WTC11 (cell line): ENCODE measurements around the gene CEMIP. TPM values are rescaled to one million over a fixed set of nuclear protein-coding genes. Genes with fewer than 3 reads are reported as not detected.

ENCODE experiments used
- ATAC-seq: fragments of 200-7000 bp; cut with Tn5 transposase; 2 replicates; pipeline ENCODE4 v1.10.0; 2021; ENCODE audit warnings: mild to moderate bottlenecking, moderate library complexity
- CTCF ChIA-PET: fragments of 300-600 bp; sonication (Branson Sonifier 250); formaldehyde crosslinking; loops from one replicate; lab custom pipeline; 2021; ENCODE audit warnings: antibody characterized with exemption; lab: Charles Lee
- POLR2A ChIA-PET: fragments of 350-600 bp; sonication (Branson Sonifier 250); formaldehyde crosslinking; loops from one replicate; lab custom pipeline; 2021; ENCODE audit warnings: antibody characterized with exemption; lab: Charles Lee
- DNase-seq: peaks from one replicate; pipeline ENCODE4 v3.0.0; 2021; ENCODE audit warnings: low spot score
- H3K27ac Mint-ChIP-seq: 2 replicates; pipeline ENCODE4 v1.8.0; 2021; ENCODE audit warnings: mixed read lengths
- H3K27me3 Mint-ChIP-seq: 2 replicates; pipeline ENCODE4 v1.8.0; 2021; ENCODE audit warnings: low read depth, mild to moderate bottlenecking, moderate library complexity, mixed read lengths
- H3K36me3 Mint-ChIP-seq: 2 replicates; pipeline ENCODE4 v1.8.0; 2021; ENCODE audit warnings: mixed read lengths
- H3K4me1 Mint-ChIP-seq: 2 replicates; pipeline ENCODE4 v1.8.0; 2022; ENCODE audit warnings: mixed read lengths
- H3K4me3 Mint-ChIP-seq: 2 replicates; pipeline ENCODE4 v1.8.0; 2021; ENCODE audit warnings: mild to moderate bottlenecking, moderate library complexity, mixed read lengths
- H3K9me3 Mint-ChIP-seq: 2 replicates; pipeline ENCODE4 v1.8.0; 2021; ENCODE audit warnings: mixed read lengths
- ATF1 ChIP-seq: sonication (generic); formaldehyde crosslinking; IDR thresholded peaks from 2 replicates; pipeline ENCODE4 v1.8.1; 2023; ENCODE audit warnings: mild to moderate bottlenecking, moderate library complexity, missing genetic modification reagents
- ELF4 ChIP-seq: sonication (generic); formaldehyde crosslinking; IDR thresholded peaks from 2 replicates; pipeline ENCODE4 v1.8.1; 2022; ENCODE audit warnings: low read depth, mild to moderate bottlenecking, moderate library complexity, missing genetic modification reagents
- ESRRA ChIP-seq: sonication (generic); formaldehyde crosslinking; IDR thresholded peaks from 2 replicates; pipeline ENCODE4 v1.8.1; 2022; ENCODE audit warnings: mild to moderate bottlenecking, missing genetic modification reagents, borderline replicate concordance
- FOXP1 ChIP-seq: sonication (generic); formaldehyde crosslinking; IDR thresholded peaks from 2 replicates; pipeline ENCODE4 v1.8.0; 2022; ENCODE audit warnings: missing genetic modification reagents, mild to moderate bottlenecking, moderate library complexity, borderline replicate concordance
- JUN ChIP-seq: sonication (generic); formaldehyde crosslinking; IDR thresholded peaks from 2 replicates; pipeline ENCODE4 v1.8.0; 2023; ENCODE audit warnings: mild to moderate bottlenecking, missing genetic modification reagents
- MLX ChIP-seq: sonication (generic); formaldehyde crosslinking; IDR thresholded peaks from 2 replicates; pipeline ENCODE4 v1.8.1; 2023; ENCODE audit warnings: mild to moderate bottlenecking, missing genetic modification reagents, moderate library complexity
- MXD4 ChIP-seq: fragments of 250-450 bp; sonication (Bioruptor Pico); IDR thresholded peaks from 2 replicates; pipeline ENCODE4 v1.8.0; 2021; ENCODE audit warnings: mild to moderate bottlenecking, moderate library complexity, borderline replicate concordance
- NFE2L1 ChIP-seq: sonication (generic); formaldehyde crosslinking; IDR thresholded peaks from 2 replicates; pipeline ENCODE4 v1.8.1; 2023; ENCODE audit warnings: missing genetic modification reagents
- ZBTB21 ChIP-seq: sonication (generic); formaldehyde crosslinking; IDR thresholded peaks from 2 replicates; pipeline ENCODE4 v1.8.1; 2023; ENCODE audit warnings: mild to moderate bottlenecking, missing genetic modification reagents, borderline replicate concordance
- total RNA-seq: library from RNA; stranded (reverse); gene quantifications from 3 replicates; pipeline ENCODE4 v1.2.3, GENCODE V29; 2021
- TF ChIP-seq, protein P1 (sequence below): sonication (generic); formaldehyde crosslinking; IDR thresholded peaks from 2 replicates; pipeline ENCODE4 v1.8.0; 2022; ENCODE audit warnings: mild to moderate bottlenecking, missing genetic modification reagents
- TF ChIP-seq, protein P2 (sequence below): sonication (generic); formaldehyde crosslinking; IDR thresholded peaks from 2 replicates; pipeline ENCODE4 v1.8.0; 2022; ENCODE audit warnings: mild to moderate bottlenecking, missing genetic modification reagents
- TF ChIP-seq, protein P3 (sequence below): sonication (generic); formaldehyde crosslinking; IDR thresholded peaks from 2 replicates; pipeline ENCODE4 v1.8.0; 2022; ENCODE audit warnings: mild to moderate bottlenecking, missing genetic modification reagents
- TF ChIP-seq, protein P4 (sequence below): sonication (generic); formaldehyde crosslinking; IDR thresholded peaks from 2 replicates; pipeline ENCODE4 v1.8.1; 2023; ENCODE audit warnings: mild to moderate bottlenecking, missing genetic modification reagents

The CEMIP gene
- total RNA-seq, 1 experiment from 2014 or later = 0.87 TPM

- CTCF ChIA-PET = interaction anchor here (1.2 to 4.3 kb wide), 5 partner anchors 15 to 313 kb away, joined by 4 to 39 read pairs (median 6); partner anchors contain the start of gene CEMIP
Observed at GRCh38 chr15:80953001-80953952, 174.1 kb downstream of the CEMIP start.

GRCh38 chr15:80953953-80954778 is 175.0 kb downstream of the CEMIP start:
- no peaks in the 10 kb centered on the region for H3K27me3 Mint-ChIP-seq
- ATAC-seq = peak; percentile 90
- no peak for TF ChIP-seq ZBTB21 (CRISPR knock-in tag)
- TF ChIP-seq NFE2L1 (CRISPR knock-in tag) = peak; percentile 98
- TF ChIP-seq ESRRA (CRISPR knock-in tag) = no peak
- TF ChIP-seq, protein P1, sequence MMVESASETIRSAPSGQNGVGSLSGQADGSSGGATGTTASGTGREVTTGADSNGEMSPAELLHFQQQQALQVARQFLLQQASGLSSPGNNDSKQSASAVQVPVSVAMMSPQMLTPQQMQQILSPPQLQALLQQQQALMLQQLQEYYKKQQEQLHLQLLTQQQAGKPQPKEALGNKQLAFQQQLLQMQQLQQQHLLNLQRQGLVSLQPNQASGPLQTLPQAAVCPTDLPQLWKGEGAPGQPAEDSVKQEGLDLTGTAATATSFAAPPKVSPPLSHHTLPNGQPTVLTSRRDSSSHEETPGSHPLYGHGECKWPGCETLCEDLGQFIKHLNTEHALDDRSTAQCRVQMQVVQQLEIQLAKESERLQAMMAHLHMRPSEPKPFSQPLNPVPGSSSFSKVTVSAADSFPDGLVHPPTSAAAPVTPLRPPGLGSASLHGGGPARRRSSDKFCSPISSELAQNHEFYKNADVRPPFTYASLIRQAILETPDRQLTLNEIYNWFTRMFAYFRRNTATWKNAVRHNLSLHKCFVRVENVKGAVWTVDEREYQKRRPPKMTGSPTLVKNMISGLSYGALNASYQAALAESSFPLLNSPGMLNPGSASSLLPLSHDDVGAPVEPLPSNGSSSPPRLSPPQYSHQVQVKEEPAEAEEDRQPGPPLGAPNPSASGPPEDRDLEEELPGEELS = 0 out of 2 replicates have a peak, but pooled peaks have one; percentile 34
- no peak for TF ChIP-seq JUN (CRISPR knock-in tag)
- TF ChIP-seq MLX (CRISPR knock-in tag) = no peak
- TF ChIP-seq, protein P2, sequence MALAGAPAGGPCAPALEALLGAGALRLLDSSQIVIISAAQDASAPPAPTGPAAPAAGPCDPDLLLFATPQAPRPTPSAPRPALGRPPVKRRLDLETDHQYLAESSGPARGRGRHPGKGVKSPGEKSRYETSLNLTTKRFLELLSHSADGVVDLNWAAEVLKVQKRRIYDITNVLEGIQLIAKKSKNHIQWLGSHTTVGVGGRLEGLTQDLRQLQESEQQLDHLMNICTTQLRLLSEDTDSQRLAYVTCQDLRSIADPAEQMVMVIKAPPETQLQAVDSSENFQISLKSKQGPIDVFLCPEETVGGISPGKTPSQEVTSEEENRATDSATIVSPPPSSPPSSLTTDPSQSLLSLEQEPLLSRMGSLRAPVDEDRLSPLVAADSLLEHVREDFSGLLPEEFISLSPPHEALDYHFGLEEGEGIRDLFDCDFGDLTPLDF = no peak
- H3K4me1 Mint-ChIP-seq = peaks cover 34% of the 10 kb centered on the region
- peak overlapping the region; percentile 66 for H3K27ac Mint-ChIP-seq
- ChIA-PET POLR2A (no interaction called here), CTCF (interaction anchor here (0.8 to 4.3 kb wide), 7 partner anchors 14 to 312 kb away, joined by 3 to 39 read pairs (median 4); partner anchors contain the start of gene CEMIP)
- DNase-seq = no peak
- no peak overlapping the region for H3K4me3 Mint-ChIP-seq
- H3K36me3 Mint-ChIP-seq = peaks cover 28% of the 10 kb centered on the region
- no peaks in the 10 kb centered on the region for H3K9me3 Mint-ChIP-seq

More at GRCh38 chr15:80953001-80953952, 174.1 kb downstream of the CEMIP start:
- Mint-ChIP-seq H3K27me3 (no peaks in the 10 kb centered on the region), H3K4me1 (peaks cover 34% of the 10 kb centered on the region), H3K9me3 (no peaks in the 10 kb centered on the region), H3K27ac (no peak overlapping the region), H3K4me3 (no peak overlapping the region), H3K36me3 (peaks cover 23% of the 10 kb centered on the region)
- ATAC-seq (no peak), DNase-seq (no peak)
- POLR2A ChIA-PET = no interaction called here
- TF ChIP-seq MXD4 (CRISPR knock-in tag) = no peak
- TF ChIP-seq, protein P3, sequence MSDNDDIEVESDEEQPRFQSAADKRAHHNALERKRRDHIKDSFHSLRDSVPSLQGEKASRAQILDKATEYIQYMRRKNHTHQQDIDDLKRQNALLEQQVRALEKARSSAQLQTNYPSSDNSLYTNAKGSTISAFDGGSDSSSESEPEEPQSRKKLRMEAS = no peak
- no peak for TF ChIP-seq ELF4 (CRISPR knock-in tag)
- no peak for TF ChIP-seq ATF1
- TF ChIP-seq ESRRA (CRISPR knock-in tag) = no peak
- 0 out of 2 replicates have a peak, but pooled peaks have one; percentile 20 for TF ChIP-seq FOXP1 (CRISPR knock-in tag)
- TF ChIP-seq, protein P4, sequence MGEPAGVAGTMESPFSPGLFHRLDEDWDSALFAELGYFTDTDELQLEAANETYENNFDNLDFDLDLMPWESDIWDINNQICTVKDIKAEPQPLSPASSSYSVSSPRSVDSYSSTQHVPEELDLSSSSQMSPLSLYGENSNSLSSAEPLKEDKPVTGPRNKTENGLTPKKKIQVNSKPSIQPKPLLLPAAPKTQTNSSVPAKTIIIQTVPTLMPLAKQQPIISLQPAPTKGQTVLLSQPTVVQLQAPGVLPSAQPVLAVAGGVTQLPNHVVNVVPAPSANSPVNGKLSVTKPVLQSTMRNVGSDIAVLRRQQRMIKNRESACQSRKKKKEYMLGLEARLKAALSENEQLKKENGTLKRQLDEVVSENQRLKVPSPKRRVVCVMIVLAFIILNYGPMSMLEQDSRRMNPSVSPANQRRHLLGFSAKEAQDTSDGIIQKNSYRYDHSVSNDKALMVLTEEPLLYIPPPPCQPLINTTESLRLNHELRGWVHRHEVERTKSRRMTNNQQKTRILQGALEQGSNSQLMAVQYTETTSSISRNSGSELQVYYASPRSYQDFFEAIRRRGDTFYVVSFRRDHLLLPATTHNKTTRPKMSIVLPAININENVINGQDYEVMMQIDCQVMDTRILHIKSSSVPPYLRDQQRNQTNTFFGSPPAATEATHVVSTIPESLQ (CRISPR knock-in tag) = no peak
- TF ChIP-seq MLX (CRISPR knock-in tag) = no peak
